Ishikawa (cell line): ENCODE measurements around the gene TFG.

Source experiments
- CEBPB ChIP-seq: IDR thresholded peaks from 2 replicates; pipeline ENCODE4 v1.6.1; 2012
- EP300 ChIP-seq: IDR thresholded peaks from 2 replicates; pipeline ENCODE4 v1.6.1; 2012; ENCODE audit warnings: borderline replicate concordance
- FOXM1 ChIP-seq: IDR thresholded peaks from 2 replicates; pipeline ENCODE4 v1.6.1; 2012; ENCODE audit warnings: low read depth, borderline replicate concordance
- MAX ChIP-seq: IDR thresholded peaks from 2 replicates; pipeline ENCODE4 v1.6.1; 2012
- RAD21 ChIP-seq: IDR thresholded peaks from 2 replicates; pipeline ENCODE4 v1.6.1; 2012; ENCODE audit warnings: low read depth
- REST ChIP-seq: IDR thresholded peaks from 2 replicates; pipeline ENCODE4 v1.6.1; 2012; ENCODE audit warnings: low read depth, mild to moderate bottlenecking
- TAF1 ChIP-seq: IDR thresholded peaks from 2 replicates; pipeline ENCODE4 v1.6.1; 2012; ENCODE audit warnings: low read depth, mild to moderate bottlenecking
- TCF12 ChIP-seq: IDR thresholded peaks from 2 replicates; pipeline ENCODE4 v1.6.1; 2012; ENCODE audit warnings: low read depth
- USF1 ChIP-seq: IDR thresholded peaks from 2 replicates; pipeline ENCODE4 v1.6.1; 2012
- YY1 ChIP-seq: IDR thresholded peaks from 2 replicates; pipeline ENCODE4 v1.6.1; 2012; ENCODE audit warnings: low read depth

- TF ChIP-seq YY1 (no peak), REST (no peak), CEBPB (no peak), TCF12 (no peak), TAF1 (no peak), RAD21 (no peak), FOXM1 (no peak), MAX (no peak), EP300 (no peak), USF1 (no peak)
These were observed 10.6 kb upstream of the TFG start for GRCh38 chr3:100698736-100699135.
